ENCODE data around the gene TPR.

Gene TPR

GRCh38 chr1:186326009-186326408 is 49.0 kb downstream of the TPR start:
- no peak for DNase-seq

DNA sequence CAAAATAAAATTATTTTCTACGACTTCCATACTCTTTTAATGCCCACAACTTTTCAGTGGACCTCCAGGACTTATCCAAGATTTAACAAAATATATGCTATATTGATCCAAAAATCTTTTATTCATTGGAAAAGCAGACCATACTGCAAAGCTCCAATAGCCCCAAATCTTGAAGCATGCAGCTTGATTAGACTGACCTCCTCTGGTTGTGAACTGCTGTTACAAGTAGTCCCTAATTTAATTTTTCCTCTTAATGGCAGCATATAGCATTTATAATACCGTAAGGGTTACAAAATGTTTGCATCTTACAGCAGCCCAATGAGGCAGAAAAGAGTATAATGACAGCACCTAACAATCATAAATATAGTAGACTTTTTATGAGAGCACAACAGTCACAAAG is 49.8 kb downstream of the TPR start:
- DNase-seq, result no peak

DNA sequence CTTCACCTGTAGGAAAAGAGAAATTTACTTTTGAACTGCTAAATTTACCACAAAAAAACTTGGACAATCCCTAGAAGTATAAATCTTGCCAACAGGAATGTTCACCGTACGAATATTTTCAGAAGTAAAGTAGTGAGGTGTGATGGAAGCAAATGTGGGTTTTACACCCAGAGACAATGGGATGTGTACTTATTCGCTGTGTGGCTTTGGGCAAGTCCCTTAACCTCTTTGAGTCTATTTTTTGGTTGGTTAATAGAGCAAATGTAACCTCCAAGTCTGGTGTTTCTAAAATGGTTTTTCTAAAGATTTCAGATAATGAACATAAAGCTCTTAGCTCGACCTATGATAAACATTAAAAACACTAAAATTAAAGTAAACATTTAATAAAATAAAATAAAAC is 51.2 kb downstream of the TPR start:
- no peak for DNase-seq

DNA sequence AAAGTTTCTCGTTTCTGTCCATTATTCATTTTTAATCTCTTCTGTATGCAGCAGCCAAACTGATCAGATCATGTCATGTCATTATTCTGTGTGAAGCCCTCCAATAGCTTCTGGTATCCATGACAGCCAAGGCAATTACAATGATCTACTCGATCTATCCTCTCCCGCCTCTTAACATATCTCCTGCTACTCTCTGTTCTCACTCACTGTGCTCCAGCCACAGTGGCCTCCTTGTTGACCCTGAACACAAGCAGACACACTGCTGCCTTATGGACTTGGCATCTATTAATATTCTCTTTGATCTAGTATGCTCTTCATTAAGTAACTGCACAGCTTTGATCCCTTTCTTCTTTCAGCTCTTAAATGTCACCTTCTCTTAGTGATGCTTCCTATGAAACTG is 59.5 kb downstream of the TPR start:
- no peak for DNase-seq

DNA sequence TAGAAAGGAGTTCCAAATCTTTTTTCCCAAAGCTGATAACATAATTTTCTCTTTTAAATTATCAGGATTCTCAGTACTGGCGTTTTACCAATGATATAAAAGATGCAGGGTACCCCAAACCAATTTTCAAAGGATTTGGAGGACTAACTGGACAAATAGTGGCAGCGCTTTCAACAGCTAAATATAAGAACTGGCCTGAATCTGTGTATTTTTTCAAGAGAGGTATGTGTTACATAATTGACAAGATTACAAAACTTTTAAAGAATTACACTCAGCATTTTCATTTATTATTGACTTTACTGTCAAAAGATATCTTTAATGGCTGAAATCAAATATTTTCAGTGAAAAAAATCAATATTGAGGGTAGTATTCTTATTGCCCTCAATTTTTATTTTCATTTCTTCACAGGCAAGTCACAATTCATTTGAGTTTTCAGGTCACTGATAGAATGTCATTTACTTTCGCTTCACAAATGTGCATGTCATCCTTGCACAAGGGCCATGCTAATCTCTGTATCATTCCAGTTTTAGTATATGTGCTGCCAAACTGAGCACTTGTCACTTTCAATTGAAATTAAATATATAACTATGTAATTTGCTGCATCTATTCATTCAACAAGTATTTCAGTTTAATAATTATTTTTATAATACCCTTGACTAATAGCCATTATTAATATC is 63.5 kb downstream of the TPR start:
- DNase-seq, result no peak

DNA sequence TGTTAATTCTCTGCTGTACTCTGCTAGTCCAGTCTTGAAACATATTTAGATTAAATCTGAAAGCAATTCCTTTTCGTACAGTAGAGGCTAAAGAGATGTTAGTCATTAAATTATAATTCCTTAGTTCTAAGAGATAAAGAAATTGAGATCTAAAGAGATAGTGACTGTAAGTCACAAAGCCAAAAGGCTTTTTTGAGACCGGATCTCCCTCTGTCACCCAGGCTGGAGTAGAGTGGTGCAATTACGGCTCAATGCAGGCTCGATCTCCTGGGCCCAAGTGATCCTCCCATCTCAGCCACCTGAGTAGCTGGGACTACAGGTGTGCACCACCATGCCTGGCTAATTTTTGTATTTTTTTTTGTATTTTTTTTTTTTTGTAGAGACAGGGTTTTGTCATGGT is 64.7 kb downstream of the TPR start:
- no peak for DNase-seq

DNA sequence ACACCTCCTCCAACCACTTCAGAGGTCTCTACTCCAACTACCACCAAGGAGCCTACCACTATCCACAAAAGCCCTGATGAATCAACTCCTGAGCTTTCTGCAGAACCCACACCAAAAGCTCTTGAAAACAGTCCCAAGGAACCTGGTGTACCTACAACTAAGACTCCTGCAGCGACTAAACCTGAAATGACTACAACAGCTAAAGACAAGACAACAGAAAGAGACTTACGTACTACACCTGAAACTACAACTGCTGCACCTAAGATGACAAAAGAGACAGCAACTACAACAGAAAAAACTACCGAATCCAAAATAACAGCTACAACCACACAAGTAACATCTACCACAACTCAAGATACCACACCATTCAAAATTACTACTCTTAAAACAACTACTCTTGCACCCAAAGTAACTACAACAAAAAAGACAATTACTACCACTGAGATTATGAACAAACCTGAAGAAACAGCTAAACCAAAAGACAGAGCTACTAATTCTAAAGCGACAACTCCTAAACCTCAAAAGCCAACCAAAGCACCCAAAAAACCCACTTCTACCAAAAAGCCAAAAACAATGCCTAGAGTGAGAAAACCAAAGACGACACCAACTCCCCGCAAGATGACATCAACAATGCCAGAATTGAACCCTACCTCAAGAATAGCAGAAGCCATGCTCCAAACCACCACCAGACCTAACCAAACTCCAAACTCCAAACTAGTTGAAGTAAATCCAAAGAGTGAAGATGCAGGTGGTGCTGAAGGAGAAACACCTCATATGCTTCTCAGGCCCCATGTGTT is 66.6 kb downstream of the TPR start:
- DNase-seq, result no peak

GRCh38 chr1:186307445-186307844 is 67.6 kb downstream of the TPR start:
- DNase-seq, result no peak

- DNase-seq, result no peak
Measured at GRCh38 chr1:186306533-186306932, 68.5 kb downstream of the TPR start.

DNA sequence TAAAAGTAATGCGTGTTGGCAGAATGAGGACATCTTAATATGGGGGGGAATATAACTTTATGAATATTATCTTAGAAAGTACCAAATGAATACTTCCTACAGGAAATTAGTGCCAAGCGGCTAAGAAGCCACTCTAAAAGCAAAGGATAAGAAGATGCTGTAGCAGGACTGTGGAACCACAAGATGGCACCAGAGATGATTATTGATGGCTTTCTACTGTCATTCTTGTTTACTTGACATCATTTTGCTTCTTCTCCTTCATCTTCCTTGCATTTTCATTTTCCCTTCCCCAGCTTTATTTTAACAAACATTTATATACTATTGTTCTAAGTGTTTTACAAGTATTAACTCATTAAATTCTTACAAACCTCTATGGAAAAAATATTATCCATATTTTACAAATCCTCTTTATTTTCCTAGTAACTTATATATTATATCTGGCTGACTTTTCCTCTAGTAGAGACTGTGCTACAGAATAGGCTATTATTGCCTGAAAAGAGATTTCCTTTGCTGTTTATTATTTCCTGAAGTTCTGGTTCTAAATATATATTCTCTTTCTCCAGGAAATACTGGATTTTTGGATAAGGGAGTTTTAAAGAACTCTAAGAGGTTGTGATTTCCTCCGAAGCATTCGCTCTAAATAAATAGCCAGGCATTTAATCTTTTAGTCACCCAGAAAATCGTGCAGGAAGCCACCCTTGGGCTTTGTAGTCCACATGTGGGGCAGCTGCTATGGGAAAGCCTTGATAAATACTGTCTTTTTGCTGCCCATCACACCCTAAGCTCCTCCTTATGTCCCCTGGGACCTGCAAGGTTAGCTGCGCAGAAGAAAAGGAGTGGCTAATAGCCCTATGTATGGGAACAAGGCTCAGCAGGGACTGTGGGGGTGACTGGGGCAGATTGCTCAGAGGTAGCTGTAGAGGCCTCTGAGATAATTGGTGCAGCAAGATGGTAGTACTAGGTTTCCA is 69.8 kb downstream of the TPR start:
- peak; percentile 2 for DNase-seq

DNA sequence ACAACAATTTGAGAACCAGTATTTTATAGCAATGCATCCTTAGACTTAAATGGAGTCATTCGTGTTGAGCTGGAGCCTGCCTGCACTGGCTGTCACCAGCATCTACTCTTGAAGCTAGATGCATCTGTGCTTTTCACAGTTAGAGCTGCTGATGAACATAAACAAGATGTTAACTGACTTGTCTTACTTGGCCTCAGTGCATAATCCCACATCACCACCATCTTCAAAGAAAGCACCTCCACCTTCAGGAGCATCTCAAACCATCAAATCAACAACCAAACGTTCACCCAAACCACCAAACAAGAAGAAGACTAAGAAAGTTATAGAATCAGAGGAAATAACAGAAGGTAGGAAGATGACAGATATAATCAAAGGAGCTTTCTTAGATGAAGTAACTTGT is 71.1 kb downstream of the TPR start:
- no peak for DNase-seq

DNA sequence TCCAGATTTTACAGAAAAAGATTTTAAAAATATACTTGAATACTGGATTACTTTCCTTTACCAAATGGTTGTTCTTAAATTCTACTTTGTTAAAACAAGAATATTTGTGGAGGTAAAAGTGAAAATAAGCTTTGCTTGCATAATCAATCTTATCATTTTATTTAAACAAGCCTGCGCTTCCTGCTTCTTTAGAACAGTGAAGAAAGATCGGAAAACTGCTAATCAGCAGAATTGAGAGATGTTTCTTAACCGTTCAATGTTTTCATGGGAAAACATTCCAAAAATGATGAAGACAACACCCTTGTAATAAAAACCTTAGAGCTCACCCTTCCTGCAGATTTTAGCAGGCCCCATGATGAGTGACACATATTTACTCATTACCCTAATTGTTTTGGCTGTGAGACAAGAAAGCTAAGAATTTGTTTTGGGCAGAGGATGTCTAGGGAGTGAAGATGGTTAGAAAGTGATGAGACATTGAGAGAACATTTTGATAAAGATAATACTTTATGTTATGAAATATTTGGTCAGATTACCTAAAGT is 72.6 kb downstream of the TPR start:
- no peak for DNase-seq

GRCh38 chr1:186301448-186301847 is 73.6 kb downstream of the TPR start:
- DNase-seq, result no peak

- no peak for DNase-seq
Measured at GRCh38 chr1:186300056-186300455, 75.0 kb downstream of the TPR start.

- no peak for DNase-seq
Measured at GRCh38 chr1:186299570-186299969, 75.5 kb downstream of the TPR start.

GRCh38 chr1:186298851-186299250 is 76.2 kb downstream of the TPR start:
- no peak for DNase-seq

GRCh38 chr1:186297439-186298045 is 77.5 kb downstream of the TPR start:
- no peak for DNase-seq

- no peak for DNase-seq
Measured at GRCh38 chr1:186295980-186296379, 79.1 kb downstream of the TPR start, which contains the start of gene PRG4. Gene PRG4 (plus strand): TSS chr1:186296279.

GRCh38 chr1:186292875-186293274 is 82.2 kb downstream of the TPR start:
- no peak for DNase-seq

- DNase-seq, result no peak
Measured at GRCh38 chr1:186291271-186291670, 83.8 kb downstream of the TPR start.

GRCh38 chr1:186289943-186290545 is 85.0 kb downstream of the TPR start:
- DNase-seq, result no peak

DNA sequence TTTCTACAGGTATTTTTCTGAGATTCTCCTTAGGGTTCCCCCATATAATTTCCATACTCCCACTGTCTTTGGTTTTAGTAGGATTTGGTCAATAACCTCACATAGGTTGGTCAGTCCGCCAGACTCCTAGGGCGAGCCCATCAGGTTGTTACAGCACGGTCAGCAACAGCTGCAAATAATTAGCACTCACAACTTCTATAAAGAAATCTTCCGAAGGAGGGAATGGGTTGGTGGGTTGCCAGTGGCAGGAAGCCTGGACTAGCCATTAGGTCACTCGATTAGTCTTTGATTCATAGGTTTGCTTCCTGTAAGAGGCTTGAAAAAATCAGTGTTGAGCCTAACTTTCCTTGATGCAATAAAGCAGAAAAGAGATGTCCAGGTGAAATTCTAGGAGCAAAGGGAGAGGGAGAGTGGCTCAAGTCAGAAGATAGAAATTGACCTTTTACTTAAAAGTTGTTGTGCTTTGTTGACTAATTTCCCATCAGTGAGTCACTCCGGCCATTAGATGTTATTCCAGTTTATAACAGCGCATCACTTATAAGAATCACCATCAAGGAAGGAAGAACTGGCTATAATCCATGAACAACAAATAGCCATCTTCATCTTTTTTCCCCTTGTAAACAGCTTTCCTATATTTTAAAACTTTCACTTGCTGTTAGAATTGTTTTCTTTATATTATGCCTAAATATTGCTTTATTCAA is 88.3 kb downstream of the TPR start:
- DNase-seq, result no peak

Measured in NCI-H748 treated with DMSO at 0.1 percent for 48 hours (cell line).